ENCODE results near the gene ARPC2. TPM values are rescaled to one million over a fixed set of nuclear protein-coding genes. Genes with fewer than 3 reads are reported as not detected.

Gene ARPC2
- total and polyA plus RNA-seq, 7 donors: 235 to 517 (median 267) TPM

DNA sequence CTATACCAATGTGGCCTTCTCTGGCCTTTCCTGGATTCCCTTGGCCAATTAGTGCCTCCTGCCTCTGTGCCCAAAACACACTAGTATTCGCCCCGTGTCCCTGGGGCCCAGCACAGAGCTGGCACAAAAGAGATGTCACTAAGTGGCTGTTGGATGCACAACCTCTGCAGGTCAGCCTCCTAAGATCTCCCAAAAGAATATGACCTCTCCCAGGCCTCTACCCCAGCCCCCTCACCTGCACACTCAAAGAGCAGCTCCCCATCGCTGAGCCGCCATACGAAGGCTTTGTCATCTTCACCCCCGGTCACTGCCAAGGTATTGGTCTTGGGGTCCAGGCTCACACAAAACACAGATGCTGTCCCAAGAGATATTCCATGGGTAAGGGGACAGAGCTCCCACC is 50.3 kb downstream of the ARPC2 start:
- Histone ChIP-seq H3K4me1 (peaks cover 0 to 57% (median 51%) of the 10 kb centered on the region in 4 donors), H3K36me3 (peaks cover 29 to 48% (median 33%) of the 10 kb centered on the region in 4 donors), H3K27ac (no peak overlapping the region), H3K9me3 (no peaks in the 10 kb centered on the region), H3K27me3 (no peaks in the 10 kb centered on the region), H3K4me3 (no peak overlapping the region)
- TF ChIP-seq POLR2AphosphoS5 (IDR thresholded peaks at IDR 0.05): no peak
- no peak for TF ChIP-seq POLR2A (IDR thresholded peaks at IDR 0.05)
- TF ChIP-seq, protein P1, sequence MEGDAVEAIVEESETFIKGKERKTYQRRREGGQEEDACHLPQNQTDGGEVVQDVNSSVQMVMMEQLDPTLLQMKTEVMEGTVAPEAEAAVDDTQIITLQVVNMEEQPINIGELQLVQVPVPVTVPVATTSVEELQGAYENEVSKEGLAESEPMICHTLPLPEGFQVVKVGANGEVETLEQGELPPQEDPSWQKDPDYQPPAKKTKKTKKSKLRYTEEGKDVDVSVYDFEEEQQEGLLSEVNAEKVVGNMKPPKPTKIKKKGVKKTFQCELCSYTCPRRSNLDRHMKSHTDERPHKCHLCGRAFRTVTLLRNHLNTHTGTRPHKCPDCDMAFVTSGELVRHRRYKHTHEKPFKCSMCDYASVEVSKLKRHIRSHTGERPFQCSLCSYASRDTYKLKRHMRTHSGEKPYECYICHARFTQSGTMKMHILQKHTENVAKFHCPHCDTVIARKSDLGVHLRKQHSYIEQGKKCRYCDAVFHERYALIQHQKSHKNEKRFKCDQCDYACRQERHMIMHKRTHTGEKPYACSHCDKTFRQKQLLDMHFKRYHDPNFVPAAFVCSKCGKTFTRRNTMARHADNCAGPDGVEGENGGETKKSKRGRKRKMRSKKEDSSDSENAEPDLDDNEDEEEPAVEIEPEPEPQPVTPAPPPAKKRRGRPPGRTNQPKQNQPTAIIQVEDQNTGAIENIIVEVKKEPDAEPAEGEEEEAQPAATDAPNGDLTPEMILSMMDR (IDR thresholded peaks at IDR 0.05): no peak
- no peak for TF ChIP-seq EP300 (IDR thresholded peaks at IDR 0.05)
- DNase-seq: peak; percentile 60
- intact Hi-C loops (cut with DNase I): no loop called here
- WGBS, 2 donors: 96 to 97% methylated on average over 6 of the region's 6 CpGs

DNA sequence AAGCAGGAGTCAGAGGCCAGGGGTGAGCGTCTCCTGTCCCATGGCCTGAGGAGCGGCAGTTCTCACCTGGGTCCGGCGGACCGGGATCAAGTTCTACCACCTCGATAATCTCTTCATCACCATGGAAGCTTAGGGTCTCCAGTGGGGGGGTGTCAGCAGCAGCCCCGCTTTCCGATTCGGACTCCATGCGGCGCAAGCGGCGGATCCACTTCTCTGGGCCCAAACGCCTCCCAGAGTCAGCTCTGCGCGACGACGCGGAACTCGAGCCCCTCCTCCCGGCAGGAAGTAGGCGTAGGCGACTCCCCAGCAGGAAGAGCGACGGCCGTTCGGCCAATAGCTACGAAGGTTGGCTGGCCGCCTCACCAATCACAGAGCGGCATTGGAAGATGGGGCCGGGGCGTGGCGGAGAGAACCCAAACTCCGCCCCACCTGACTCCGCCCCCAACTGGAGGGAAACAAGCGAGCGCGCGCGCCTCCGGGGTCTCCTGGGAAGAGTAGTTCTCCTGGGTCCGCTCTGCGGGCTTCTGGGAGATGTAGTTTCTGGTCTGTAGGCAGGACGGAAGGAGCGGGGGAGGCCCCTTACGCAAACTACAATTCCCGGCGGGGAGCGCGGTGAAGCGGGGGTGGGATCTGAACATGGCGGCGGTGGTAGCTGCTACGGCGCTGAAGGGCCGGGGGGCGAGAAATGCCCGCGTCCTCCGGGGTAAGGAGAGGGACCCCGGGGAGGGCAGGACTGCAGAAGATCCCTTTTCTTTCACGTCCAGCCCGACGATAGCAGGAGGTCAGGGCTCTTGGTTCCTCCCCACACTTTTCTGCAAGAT is 53.1 kb downstream of the ARPC2 start, which contains the start of the genes AAMP and PNKD:
Gene AAMP, minus strand, starts transcription at position 238 of the 821 bp plus-strand sequence. Its CDS starts 51 bp downstream, at position 187.
Gene PNKD, plus strand, starts transcription at position 620 of the 821 bp plus-strand sequence. Its CDS starts 17 bp downstream, at position 637.
- intact Hi-C loops (cut with DNase I): loop anchor here (5.0 kb wide), 1 partner anchor 83 kb away; no protein-coding TSS in a partner anchor
- 1% methylated on average over 64 of the region's 64 CpGs for WGBS, 2 donors
- H3K27me3 ChIP-seq: no peaks in the 10 kb centered on the region
- H3K27ac ChIP-seq: peak within 1 kb of the TSS; percentile 79 to 87 (median 84)
- no peaks in the 10 kb centered on the region for H3K9me3 ChIP-seq
- peaks cover 0 to 51% (median 38%) of the 10 kb centered on the region in 4 donors for H3K4me1 ChIP-seq
- DNase-seq: peak; percentile 100
- H3K4me3 ChIP-seq: peak within 1 kb of the TSS; percentile 76 to 94 (median 88)
- TF ChIP-seq, protein P1 (IDR thresholded peaks at IDR 0.05): no peak
- TF ChIP-seq EP300 (IDR thresholded peaks at IDR 0.05) (peak in 1 of 4 donors; percentile 10), POLR2A (IDR thresholded peaks at IDR 0.05) (peak; percentile 73 to 76), POLR2AphosphoS5 (IDR thresholded peaks at IDR 0.05) (peak; percentile 84 to 89 (median 88))
- peaks cover 33 to 44% (median 36%) of the 10 kb centered on the region in 4 donors for H3K36me3 ChIP-seq

DNA sequence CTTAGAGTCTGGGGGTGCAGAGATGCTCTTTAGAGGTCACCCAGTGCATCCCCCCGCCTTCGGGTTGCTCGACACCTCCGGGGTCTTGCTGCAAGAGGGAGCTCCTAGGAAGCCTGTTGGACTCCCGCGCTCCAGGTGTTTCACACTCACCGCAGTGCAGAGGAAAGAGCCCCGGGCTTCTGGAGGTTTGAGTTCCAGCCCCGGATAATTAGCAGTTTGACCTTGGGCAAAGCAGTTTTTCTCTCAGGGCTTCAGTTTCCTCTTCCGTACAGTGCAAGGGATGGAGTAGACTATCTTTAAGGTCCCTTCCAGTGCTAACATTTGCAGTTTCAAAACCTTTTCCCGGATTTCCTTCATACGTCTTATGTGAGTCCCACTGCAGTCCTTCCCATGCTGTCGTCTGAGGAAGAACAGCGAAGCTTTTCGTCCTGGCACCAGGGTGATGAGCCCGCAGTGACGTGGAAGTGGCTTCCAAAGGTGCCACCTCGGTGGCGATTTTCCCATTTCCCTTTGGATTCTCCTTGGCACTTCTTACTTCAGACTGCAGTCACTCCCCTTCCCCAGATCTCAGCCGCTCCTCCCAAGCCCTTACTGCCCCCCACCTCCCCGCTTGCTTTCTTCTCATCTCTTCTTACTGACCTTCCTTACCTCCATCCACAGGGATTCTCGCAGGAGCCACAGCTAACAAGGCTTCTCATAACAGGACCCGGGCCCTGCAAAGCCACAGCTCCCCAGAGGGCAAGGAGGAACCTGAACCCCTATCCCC is 53.9 kb downstream of the ARPC2 start:
- H3K4me1 ChIP-seq: peaks cover 0 to 51% (median 38%) of the 10 kb centered on the region in 4 donors
- 2 to 7% methylated on average over 23 of the region's 23 CpGs for WGBS, 2 donors
- intact Hi-C loops (cut with DNase I): loop anchor here (5.0 kb wide), 1 partner anchor 84 kb away; no protein-coding TSS in a partner anchor

DNA sequence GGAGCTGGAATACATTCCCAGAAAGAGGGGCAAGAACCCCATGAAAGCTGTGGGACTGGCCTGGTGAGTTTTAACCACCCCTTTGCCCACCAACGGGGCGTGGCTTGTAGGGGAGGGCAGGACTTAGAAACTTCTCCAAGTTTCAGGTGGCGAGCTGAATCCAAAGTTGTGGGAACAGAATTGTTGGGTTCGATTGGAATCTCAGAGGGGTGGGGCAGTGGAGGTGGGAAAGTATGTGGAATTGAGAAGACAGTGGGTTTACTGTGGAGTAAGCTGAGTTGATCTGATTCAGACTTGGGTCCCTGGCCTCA is 54.5 kb downstream of the ARPC2 start:
- peaks cover 0 to 51% (median 38%) of the 10 kb centered on the region in 4 donors for H3K4me1 ChIP-seq
- intact Hi-C loops (cut with DNase I): loop anchor here (5.0 kb wide), 1 partner anchor 84 kb away; no protein-coding TSS in a partner anchor
- DNase-seq: no peak
- H3K4me3 ChIP-seq: peak overlapping the region in 3 of 4 donors; percentile 84 to 94 (median 92)
- 19 to 55% methylated on average over 4 of the region's 4 CpGs for WGBS, 2 donors
- no peaks in the 10 kb centered on the region for H3K9me3 ChIP-seq
- no peaks in the 10 kb centered on the region for H3K27me3 ChIP-seq
- TF ChIP-seq, protein P1 (IDR thresholded peaks at IDR 0.05): no peak
- TF ChIP-seq POLR2A (IDR thresholded peaks at IDR 0.05) (no peak), EP300 (IDR thresholded peaks at IDR 0.05) (no peak), POLR2AphosphoS5 (IDR thresholded peaks at IDR 0.05) (no peak)
- H3K36me3 ChIP-seq: peaks cover 33 to 44% (median 36%) of the 10 kb centered on the region in 4 donors
- peak overlapping the region; percentile 78 to 84 (median 82) for H3K27ac ChIP-seq

More for the DNA sequence above, 53.9 kb downstream of the ARPC2 start:
- Histone ChIP-seq H3K36me3 (peaks cover 33 to 44% (median 36%) of the 10 kb centered on the region in 4 donors), H3K4me3 (peak overlapping the region; percentile 68 to 94 (median 88)), H3K27me3 (no peaks in the 10 kb centered on the region), H3K9me3 (no peaks in the 10 kb centered on the region), H3K27ac (peak overlapping the region; percentile 78 to 84 (median 82))
- no peak for TF ChIP-seq POLR2A (IDR thresholded peaks at IDR 0.05)
- peak in 1 of 4 donors; percentile 29 for TF ChIP-seq POLR2AphosphoS5 (IDR thresholded peaks at IDR 0.05)
- TF ChIP-seq, protein P1 (IDR thresholded peaks at IDR 0.05): no peak
- no peak for TF ChIP-seq EP300 (IDR thresholded peaks at IDR 0.05)
- no peak for DNase-seq
